Epithelial cell of esophagus (primary cell): ENCODE data around the gene ASS1.

ENCODE experiments used
- DNase-seq: peaks from one replicate; pipeline ENCODE4 v3.0.0; 2010; ENCODE audit warnings: low read depth
- H3K4me3 ChIP-seq: 2 replicates; pipeline ENCODE4 v1.5.1; 2011; ENCODE audit warnings: mild to moderate bottlenecking, low read length, control low read depth
- TF ChIP-seq, protein P1 (sequence below): IDR thresholded peaks from 2 replicates; pipeline ENCODE4 v1.5.1; 2011; ENCODE audit warnings: low read depth, mild to moderate bottlenecking, low read length, control low read depth, inconsistent platforms; ENCODE audit not compliant: insufficient read depth; ENCODE audit errors: missing control alignments

Gene ASS1

DNA sequence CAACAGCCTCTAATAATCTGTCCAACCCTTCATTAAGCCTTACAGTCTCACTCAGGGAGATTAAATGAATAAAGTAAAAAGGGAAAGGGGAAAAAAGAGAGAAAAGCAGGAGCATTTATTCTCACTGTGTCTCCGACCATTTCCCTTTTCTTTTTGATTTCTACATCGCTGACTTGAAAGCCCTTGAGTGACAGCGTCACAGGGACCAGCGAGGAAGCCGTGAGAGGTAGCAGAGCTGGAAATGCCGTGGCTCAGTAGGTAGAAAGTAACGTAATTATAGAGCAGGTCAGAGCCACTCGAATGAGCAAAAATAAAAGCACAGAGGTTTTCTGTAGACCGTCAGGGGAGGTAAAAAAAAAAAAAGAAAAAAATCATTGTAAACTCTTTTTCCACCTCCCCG, 52.4 kb downstream of the ASS1 start:
- TF ChIP-seq, protein P1, sequence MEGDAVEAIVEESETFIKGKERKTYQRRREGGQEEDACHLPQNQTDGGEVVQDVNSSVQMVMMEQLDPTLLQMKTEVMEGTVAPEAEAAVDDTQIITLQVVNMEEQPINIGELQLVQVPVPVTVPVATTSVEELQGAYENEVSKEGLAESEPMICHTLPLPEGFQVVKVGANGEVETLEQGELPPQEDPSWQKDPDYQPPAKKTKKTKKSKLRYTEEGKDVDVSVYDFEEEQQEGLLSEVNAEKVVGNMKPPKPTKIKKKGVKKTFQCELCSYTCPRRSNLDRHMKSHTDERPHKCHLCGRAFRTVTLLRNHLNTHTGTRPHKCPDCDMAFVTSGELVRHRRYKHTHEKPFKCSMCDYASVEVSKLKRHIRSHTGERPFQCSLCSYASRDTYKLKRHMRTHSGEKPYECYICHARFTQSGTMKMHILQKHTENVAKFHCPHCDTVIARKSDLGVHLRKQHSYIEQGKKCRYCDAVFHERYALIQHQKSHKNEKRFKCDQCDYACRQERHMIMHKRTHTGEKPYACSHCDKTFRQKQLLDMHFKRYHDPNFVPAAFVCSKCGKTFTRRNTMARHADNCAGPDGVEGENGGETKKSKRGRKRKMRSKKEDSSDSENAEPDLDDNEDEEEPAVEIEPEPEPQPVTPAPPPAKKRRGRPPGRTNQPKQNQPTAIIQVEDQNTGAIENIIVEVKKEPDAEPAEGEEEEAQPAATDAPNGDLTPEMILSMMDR: no peak
- DNase-seq: no peak
- H3K4me3 ChIP-seq: no peak overlapping the region

DNA sequence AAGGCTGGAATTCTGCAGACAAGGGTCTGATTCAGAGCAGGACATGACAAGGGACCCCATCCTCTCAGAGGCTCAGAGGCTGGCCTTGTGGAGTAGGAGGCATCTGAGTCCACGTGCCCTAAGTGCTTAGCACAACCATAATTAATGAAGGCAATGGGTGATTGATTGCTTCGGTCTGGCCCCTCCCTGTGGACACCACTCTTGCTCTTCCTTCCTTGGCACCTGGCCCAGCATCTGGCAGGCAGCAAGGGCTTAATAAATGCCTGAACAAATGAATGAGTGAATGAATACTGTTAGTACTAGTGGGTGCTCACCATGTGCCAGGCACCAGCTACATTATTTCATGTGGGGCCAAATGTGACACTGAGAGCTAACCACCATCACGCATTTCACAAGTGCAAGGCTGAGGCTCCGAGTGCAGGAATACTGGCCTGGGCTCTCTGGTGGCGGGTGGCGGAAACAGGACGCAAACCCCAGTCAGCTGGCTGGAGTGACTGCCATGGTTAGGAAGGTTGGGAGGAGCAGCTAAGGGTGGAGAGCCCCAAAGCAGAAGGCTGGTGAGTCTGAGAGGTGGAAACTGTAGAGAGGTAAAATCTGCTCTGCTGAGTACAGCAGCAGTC, 53.6 kb downstream of the ASS1 start:
- TF ChIP-seq, protein P1: no peak
- peak; percentile 30 for DNase-seq

DNA sequence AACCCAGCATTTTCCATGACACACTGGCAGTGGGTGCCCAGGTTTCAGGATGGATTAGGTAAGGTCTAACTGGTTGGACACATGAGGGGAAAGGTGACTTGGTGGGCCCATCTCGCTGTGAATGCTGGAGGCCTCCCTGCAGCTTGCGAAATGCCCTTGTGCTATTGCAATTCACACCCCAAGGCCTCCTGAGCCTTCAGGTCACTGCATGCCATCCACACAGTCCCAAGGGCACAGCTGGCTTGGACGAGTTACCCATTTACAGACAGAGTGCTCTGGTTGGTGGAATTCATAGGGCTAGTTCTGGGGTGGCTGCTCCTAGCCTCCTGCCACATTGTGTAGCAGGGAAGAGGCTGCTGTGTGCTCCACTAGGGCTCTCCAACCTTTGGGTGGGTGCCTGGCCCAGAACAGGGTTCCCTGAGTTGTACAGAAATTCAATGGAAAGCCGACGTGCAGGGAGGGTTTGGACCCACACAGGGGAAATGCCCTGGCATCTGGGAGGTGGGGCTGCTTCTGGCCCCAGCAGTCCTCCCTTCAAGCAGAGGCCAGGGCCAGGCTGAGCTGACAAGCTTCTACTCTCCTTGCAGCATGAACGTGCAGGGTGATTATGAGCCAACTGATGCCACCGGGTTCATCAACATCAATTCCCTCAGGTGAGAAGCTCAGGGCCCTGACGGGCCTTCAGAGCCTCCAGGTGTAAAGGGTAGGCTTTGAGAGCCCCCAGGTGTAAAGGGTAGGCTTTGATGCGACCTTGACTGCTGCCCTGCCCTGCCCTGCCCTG, 54.3 kb downstream of the ASS1 start:
- no peak overlapping the region for H3K4me3 ChIP-seq
- TF ChIP-seq, protein P1: no peak
- DNase-seq: no peak

More for the DNA sequence above, 53.6 kb downstream of the ASS1 start:
- no peak overlapping the region for H3K4me3 ChIP-seq

DNA sequence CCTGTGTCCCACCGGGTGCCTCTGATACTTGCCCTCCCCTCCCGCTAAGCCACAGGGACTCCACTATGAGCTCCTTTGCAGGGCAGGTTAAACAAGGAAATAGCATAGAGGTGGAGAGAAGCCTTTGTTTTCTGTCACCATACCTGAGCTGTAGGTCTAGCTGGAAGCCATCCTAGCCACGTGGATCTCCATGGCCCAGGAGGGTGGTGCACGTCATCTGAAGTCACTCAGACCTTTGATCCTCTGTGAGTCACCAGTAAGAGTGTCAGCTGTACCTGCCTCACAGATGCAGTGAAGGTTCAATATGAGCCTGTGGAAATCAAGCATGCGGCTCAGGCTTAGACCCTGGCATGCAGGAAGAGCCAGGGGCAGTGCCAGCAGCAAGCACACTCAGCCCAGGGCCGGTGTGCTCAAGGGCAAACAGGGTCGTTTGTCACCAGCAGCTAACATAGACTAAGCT, 55.1 kb downstream of the ASS1 start:
- TF ChIP-seq, protein P1: no peak
- no peak overlapping the region for H3K4me3 ChIP-seq
- DNase-seq: peak; percentile 82

DNA sequence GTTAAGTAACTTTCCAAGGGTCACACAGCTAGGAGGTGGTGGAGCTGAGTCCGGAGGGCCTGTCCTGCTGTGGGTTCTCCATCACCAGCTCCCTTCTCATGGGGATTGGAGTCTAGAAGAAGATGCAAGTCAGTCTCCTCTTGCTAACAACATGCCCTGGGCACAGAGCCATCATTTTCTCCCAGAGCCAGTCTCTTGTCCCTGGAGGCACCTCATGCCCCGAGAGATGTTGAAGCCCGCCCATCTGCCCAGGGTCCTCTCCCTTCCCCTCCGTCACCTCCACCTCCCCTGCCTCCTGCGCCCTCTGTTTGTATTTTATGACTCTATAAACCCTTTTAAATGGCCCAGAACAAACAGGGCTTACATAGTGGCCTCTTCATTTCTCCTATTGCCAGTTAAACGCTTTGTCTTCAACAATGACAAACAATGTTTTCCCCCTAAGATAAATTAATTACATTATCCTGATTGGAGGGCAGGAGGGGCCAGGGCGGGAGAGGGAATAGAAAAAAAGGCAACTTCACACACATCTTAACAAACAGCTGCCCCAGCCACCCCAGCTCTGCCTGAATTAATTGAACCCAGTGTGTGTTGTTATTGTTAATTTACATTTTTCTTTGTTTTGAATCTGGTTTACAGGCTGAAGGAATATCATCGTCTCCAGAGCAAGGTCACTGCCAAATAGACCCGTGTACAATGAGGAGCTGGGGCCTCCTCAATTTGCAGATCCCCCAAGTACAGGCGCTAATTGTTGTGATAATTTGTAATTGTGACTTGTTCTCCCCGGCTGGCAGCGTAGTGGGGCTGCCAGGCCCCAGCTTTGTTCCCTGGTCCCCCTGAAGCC, 55.8 kb downstream of the ASS1 start:
- TF ChIP-seq, protein P1: no peak
- no peak for DNase-seq
- H3K4me3 ChIP-seq: no peak overlapping the region

DNA sequence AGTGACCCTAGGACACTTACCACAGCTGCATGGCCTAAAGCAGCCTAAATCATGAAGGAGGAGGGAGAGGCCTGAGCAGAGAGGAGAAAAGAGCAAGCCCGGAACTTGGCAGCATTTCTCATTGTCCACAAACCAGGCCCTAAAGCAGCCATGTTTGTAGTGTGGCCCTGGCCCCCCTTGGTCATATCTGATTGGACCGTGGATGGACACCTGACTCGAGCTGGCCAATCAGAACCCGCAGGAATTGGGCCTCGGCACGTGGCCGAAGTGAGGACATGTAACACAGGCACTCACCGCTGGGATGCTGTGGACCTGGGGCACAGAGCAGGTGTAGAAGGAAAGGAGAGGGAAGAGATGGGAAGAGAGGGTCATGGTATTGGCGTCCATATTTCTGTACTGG, 56.9 kb downstream of the ASS1 start:
- TF ChIP-seq, protein P1: no peak
- no peak for DNase-seq
- no peak overlapping the region for H3K4me3 ChIP-seq
